Liver (tissue), 3 donors: Measurements from ENCODE around the gene NKAIN2.

Experiments used
- RXRA ChIP-seq, 2 donors: IDR thresholded peaks; 2 replicates each; pipeline ENCODE4 v1.6.1; 2017 to 2018; ENCODE audit warnings: antibody characterized with exemption in 2 of 2, mild to moderate bottlenecking in 1 of 2
- TAF1 ChIP-seq: conservative IDR thresholded peaks from 2 replicates; pipeline ENCODE4 v1.6.1; 2016; ENCODE audit warnings: antibody characterized with exemption, mild to moderate bottlenecking
- YY1 ChIP-seq: IDR thresholded peaks from 2 replicates; pipeline ENCODE4 v1.6.1; 2016; ENCODE audit warnings: antibody characterized with exemption, mild to moderate bottlenecking
- TF ChIP-seq, protein P1 (sequence below): IDR thresholded peaks from 2 replicates; pipeline ENCODE4 v1.6.1; 2016; ENCODE audit warnings: antibody characterized with exemption
- TF ChIP-seq, protein P2 (sequence below): IDR thresholded peaks from 2 replicates; pipeline ENCODE4 v1.6.1; 2016; ENCODE audit warnings: antibody characterized with exemption, mild to moderate bottlenecking
- TF ChIP-seq, protein P3 (sequence below): fragments of 150-350 bp; IDR thresholded peaks from 2 replicates; pipeline ENCODE4 v1.5.1; 2017; ENCODE audit warnings: improper control_type of control experiment, low read depth, low read length; ENCODE audit not compliant: missing input control
- donor health status: healthy.
- donor health status: healthy.

DNA sequence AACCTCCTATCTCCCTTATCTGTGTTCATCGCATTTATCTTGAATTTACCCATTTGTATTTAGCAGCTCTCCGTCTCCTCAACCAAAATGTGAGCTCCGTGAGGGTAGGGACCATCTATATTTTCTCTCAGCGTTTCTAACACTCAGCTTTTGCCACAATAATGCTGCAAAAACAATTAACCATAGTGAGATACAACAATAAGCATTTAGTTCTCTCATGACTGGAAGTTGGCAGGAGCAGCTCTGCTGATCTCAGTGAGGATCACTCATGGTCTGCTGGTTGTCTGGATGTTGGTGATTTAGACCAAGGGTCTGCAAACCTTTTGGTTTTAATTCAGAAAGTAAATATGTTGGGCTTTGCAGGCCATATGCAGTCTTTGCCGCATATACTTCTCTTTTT is 763.7 kb downstream of the NKAIN2 start:
- TF ChIP-seq, protein P1, sequence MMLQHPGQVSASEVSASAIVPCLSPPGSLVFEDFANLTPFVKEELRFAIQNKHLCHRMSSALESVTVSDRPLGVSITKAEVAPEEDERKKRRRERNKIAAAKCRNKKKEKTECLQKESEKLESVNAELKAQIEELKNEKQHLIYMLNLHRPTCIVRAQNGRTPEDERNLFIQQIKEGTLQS = no peak
- TF ChIP-seq, protein P2, sequence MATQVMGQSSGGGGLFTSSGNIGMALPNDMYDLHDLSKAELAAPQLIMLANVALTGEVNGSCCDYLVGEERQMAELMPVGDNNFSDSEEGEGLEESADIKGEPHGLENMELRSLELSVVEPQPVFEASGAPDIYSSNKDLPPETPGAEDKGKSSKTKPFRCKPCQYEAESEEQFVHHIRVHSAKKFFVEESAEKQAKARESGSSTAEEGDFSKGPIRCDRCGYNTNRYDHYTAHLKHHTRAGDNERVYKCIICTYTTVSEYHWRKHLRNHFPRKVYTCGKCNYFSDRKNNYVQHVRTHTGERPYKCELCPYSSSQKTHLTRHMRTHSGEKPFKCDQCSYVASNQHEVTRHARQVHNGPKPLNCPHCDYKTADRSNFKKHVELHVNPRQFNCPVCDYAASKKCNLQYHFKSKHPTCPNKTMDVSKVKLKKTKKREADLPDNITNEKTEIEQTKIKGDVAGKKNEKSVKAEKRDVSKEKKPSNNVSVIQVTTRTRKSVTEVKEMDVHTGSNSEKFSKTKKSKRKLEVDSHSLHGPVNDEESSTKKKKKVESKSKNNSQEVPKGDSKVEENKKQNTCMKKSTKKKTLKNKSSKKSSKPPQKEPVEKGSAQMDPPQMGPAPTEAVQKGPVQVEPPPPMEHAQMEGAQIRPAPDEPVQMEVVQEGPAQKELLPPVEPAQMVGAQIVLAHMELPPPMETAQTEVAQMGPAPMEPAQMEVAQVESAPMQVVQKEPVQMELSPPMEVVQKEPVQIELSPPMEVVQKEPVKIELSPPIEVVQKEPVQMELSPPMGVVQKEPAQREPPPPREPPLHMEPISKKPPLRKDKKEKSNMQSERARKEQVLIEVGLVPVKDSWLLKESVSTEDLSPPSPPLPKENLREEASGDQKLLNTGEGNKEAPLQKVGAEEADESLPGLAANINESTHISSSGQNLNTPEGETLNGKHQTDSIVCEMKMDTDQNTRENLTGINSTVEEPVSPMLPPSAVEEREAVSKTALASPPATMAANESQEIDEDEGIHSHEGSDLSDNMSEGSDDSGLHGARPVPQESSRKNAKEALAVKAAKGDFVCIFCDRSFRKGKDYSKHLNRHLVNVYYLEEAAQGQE = no peak
- TF ChIP-seq, protein P3, sequence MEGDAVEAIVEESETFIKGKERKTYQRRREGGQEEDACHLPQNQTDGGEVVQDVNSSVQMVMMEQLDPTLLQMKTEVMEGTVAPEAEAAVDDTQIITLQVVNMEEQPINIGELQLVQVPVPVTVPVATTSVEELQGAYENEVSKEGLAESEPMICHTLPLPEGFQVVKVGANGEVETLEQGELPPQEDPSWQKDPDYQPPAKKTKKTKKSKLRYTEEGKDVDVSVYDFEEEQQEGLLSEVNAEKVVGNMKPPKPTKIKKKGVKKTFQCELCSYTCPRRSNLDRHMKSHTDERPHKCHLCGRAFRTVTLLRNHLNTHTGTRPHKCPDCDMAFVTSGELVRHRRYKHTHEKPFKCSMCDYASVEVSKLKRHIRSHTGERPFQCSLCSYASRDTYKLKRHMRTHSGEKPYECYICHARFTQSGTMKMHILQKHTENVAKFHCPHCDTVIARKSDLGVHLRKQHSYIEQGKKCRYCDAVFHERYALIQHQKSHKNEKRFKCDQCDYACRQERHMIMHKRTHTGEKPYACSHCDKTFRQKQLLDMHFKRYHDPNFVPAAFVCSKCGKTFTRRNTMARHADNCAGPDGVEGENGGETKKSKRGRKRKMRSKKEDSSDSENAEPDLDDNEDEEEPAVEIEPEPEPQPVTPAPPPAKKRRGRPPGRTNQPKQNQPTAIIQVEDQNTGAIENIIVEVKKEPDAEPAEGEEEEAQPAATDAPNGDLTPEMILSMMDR = no peak
- TF ChIP-seq YY1 (no peak), RXRA (IDR thresholded peaks at IDR 0.05) (no peak), TAF1 (no peak)
